HepG2 (cell line): Measurements from ENCODE around the gene KRTAP10-8. TPM values are rescaled to one million over a fixed set of nuclear protein-coding genes. Genes with fewer than 3 reads are reported as not detected.

Source experiments
- ATAC-seq: fragments of 200-7000 bp; cut with Tn5 transposase; 3 replicates; pipeline ENCODE4 v1.9.1; 2020; ENCODE audit warnings: mild to moderate bottlenecking, moderate library complexity
- BruUV-seq: library from RNA; stranded (reverse); fragments of 400-500 nt; replicated peaks from 2 replicates; lab custom pipeline; 2021; lab: Mats Ljungman, UMichigan
- CTCF ChIA-PET: fragments of 300-600 bp; formaldehyde crosslinking; extraction: SDS; loops from one replicate; lab custom pipeline; 2021; ENCODE audit warnings: low total read pairs, inconsistent platforms, low intra/inter-chr PET ratio; lab: Yijun Ruan, JAX
- POLR2A ChIA-PET: fragments of 350-600 bp; sonication (Branson Sonifier 250); formaldehyde crosslinking; loops from one replicate; lab custom pipeline; 2020; ENCODE audit warnings: antibody characterized with exemption, inconsistent platforms; lab: Yijun Ruan, JAX
- DNase-seq: peaks from one replicate; pipeline ENCODE4 v3.0.0-alpha.2; 2015; ENCODE audit warnings: low spot score
- FAIRE-seq: peaks from 3 replicates; lab custom pipeline; 2011; peaks lifted over from hg19 to GRCh38; lab: Jason Lieb, UNC
- H2AFZ ChIP-seq: one replicate; pipeline ENCODE4 v1.6.1; 2011; ENCODE audit warnings: low read length, inconsistent platforms
- H3K27ac ChIP-seq: fragments of 300-600 bp; 3 replicates; pipeline ENCODE4 v1.8.0; 2011; ENCODE audit warnings: mixed run types, mild to moderate bottlenecking, mixed read lengths, low read length, inconsistent platforms; ENCODE audit not compliant: insufficient read depth; ENCODE audit errors: extremely low read length
- H3K27me3 ChIP-seq, 2 experiments: fragments of 200-600 bp in 1 of 2; 2 replicates in 1 of 2; 3 replicates in 1 of 2; pipeline versions ENCODE4 v1.6.0 to v1.8.0; 2011; ENCODE audit warnings: low read length in 2 of 2, mild to moderate bottlenecking in 2 of 2, moderate library complexity in 2 of 2, inconsistent platforms in 1 of 2; ENCODE audit not compliant: insufficient read depth in 2 of 2, control insufficient read depth in 1 of 2
- H3K36me3 ChIP-seq, 2 experiments: fragments of 200-600 bp in 1 of 2; replicated peaks in 1 of 2; 2 replicates in 1 of 2; 3 replicates in 1 of 2; pipeline versions ENCODE4 v1.5.1 to v1.8.0; 2011; ENCODE audit warnings: low read length in 2 of 2, inconsistent platforms in 1 of 2; ENCODE audit not compliant: insufficient read depth in 2 of 2, control insufficient read depth in 1 of 2
- H3K4me1 ChIP-seq: 2 replicates; pipeline ENCODE4 v1.5.1; 2012; ENCODE audit warnings: low read length, inconsistent platforms; ENCODE audit not compliant: insufficient read depth
- H3K4me2 ChIP-seq: 2 replicates; pipeline ENCODE4 v1.6.0; 2011; ENCODE audit warnings: low read depth, low read length, inconsistent platforms
- H3K4me3 ChIP-seq, 3 experiments: fragments of 200-600 bp in 1 of 3; sonication (generic), shearing (Covaris generic) in 1 of 3; replicated peaks in 1 of 3; 2 replicates each; pipeline ENCODE4 v1.5.1; 2011 to 2016; ENCODE audit warnings: low read length in 3 of 3, inconsistent platforms in 2 of 3, low read depth in 2 of 3, mild to moderate bottlenecking in 2 of 3, control low read depth in 1 of 3, mixed read lengths in 1 of 3; ENCODE audit not compliant: insufficient read depth in 1 of 3
- H3K79me2 ChIP-seq: one replicate; pipeline ENCODE4 v1.6.1; 2011; ENCODE audit warnings: low read length, inconsistent platforms; ENCODE audit not compliant: insufficient read depth
- H3K9ac ChIP-seq: 2 replicates; pipeline ENCODE4 v1.6.0; 2011; ENCODE audit warnings: mild to moderate bottlenecking, low read depth, low read length, inconsistent platforms; ENCODE audit not compliant: insufficient read depth
- H3K9me3 ChIP-seq: 2 replicates; pipeline ENCODE4 v1.5.1; 2012; ENCODE audit warnings: mild to moderate bottlenecking, low read length
- H4K20me1 ChIP-seq: 2 replicates; pipeline ENCODE4 v1.6.0; 2011; ENCODE audit warnings: inconsistent platforms, mild to moderate bottlenecking, low read length, moderate library complexity; ENCODE audit not compliant: insufficient read depth
- CREB1 ChIP-seq, 2 experiments: fragments of 450-650 bp in 1 of 2; IDR thresholded peaks; 2 replicates each; pipeline ENCODE4 v1.6.1; 2016 to 2017; ENCODE audit warnings: control low read depth in 1 of 2, mild to moderate bottlenecking in 1 of 2, missing compliant biosample characterization in 1 of 2, missing genetic modification characterization in 1 of 2
- CREBL2 ChIP-seq: sonication (generic); formaldehyde crosslinking; IDR thresholded peaks from 2 replicates; pipeline ENCODE4 v1.8.1; 2023; ENCODE audit warnings: missing genetic modification reagents, mild to moderate bottlenecking, borderline replicate concordance
- MLX ChIP-seq: IDR thresholded peaks from 2 replicates; pipeline ENCODE4 v1.6.1; 2016
- POLR2G ChIP-seq: fragments of 200-400 bp; formaldehyde crosslinking; IDR thresholded peaks from 2 replicates; pipeline ENCODE4 v1.6.1; 2018; ENCODE audit warnings: mild to moderate bottlenecking, low read depth, low read length, moderate library complexity
- ZNF263 ChIP-seq: sonication (generic); formaldehyde crosslinking; IDR thresholded peaks from 2 replicates; pipeline ENCODE4 v1.4.0; 2020; ENCODE audit warnings: missing genetic modification reagents
- WGBS: methylation state at CpG from one replicate; pipeline ENCODE4 v1.1.6; 2017; ENCODE audit warnings: low lambda C conversion rate; 5-methylcytosine and 5-hydroxymethylcytosine counted together
- in situ Hi-C: cut with HindIII; loops from 2 replicates; pipeline ENCODE4 v1.10.0; 2017; ENCODE audit warnings: low pct_unique_long_range_greater_than_20kb; ENCODE audit not compliant: extremely low pct_ligation_motif_present
- intact Hi-C: fragments of 100-400 bp; cut with micrococcal nuclease; formaldehyde crosslinking; loops from one replicate; pipeline ENCODE4 v1.10.0; 2022; ENCODE audit not compliant: unreplicated experiment
- polyA plus RNA-seq, 8 experiments: library from polyadenylated mRNA; depleted of rRNA in 3 of 8; stranded (reverse) in 7 of 8; unstranded in 1 of 8; fragments of >200 nt; fragmentation: Illumina TruSeq in 4 of 8; extraction: Trizol in 4 of 8; gene quantifications; 2 replicates each; pipeline versions ENCODE4 v1.2.1 to v1.2.3, GENCODE V29; 2011 to 2016; ENCODE audit warnings: low read depth in 4 of 8, missing spikeins in 1 of 8, mixed read lengths in 1 of 8; ENCODE audit not compliant: insufficient read depth in 1 of 8
- total RNA-seq, 5 experiments: library from RNA; depleted of rRNA; stranded (reverse); fragments of >200 nt; fragmentation: Illumina TruSeq; extraction: Trizol; gene quantifications; 2 replicates each; pipeline ENCODE4 v1.2.3, GENCODE V29; 2016; ENCODE audit warnings: low read depth in 1 of 5
- TF ChIP-seq, protein P1 (sequence below): sonication (generic); formaldehyde crosslinking; IDR thresholded peaks from 2 replicates; pipeline ENCODE4 v1.5.0; 2020; ENCODE audit warnings: missing genetic modification reagents, mild to moderate bottlenecking, borderline replicate concordance

KRTAP10-8 gene
- total and polyA plus RNA-seq, 2 of the 13 experiments (the other 11 are each of a cell fraction or from before 2014, with no cell fraction given), result not detected

GRCh38 chr21:44614161-44614631 is 2.3 kb downstream of the KRTAP10-8 start:
- no peaks in the 10 kb centered on the region for H4K20me1 ChIP-seq
- H3K27ac ChIP-seq, result no peak overlapping the region
- CTCF ChIA-PET, result no interaction called here
- H3K9me3 ChIP-seq, result peaks cover 23% of the 10 kb centered on the region; the same call in 1 of the 2 replicates
- in situ Hi-C loops, result no loop called here
- DNase-seq, result no peak
- no peaks in the 10 kb centered on the region for H3K4me1 ChIP-seq
- no peaks in the 10 kb centered on the region for H3K79me2 ChIP-seq
- no peak overlapping the region for H3K9ac ChIP-seq
- H2AFZ ChIP-seq, result no peak overlapping the region
- no TSS peak for BruUV-seq
- WGBS, result 29% methylated on average over 11 of the region's 20 CpGs
- no peaks in the 10 kb centered on the region for H3K36me3 ChIP-seq
- no peak for TF ChIP-seq POLR2G
- TF ChIP-seq CREB1 (IDR thresholded peaks at IDR 0.05), result peak; percentile 52
- no peak for TF ChIP-seq CREB1 (CRISPR knock-in tag; IDR thresholded peaks at IDR 0.05)
- TF ChIP-seq, all 625 proteins: peak for 1
- POLR2A ChIA-PET, result no interaction called here
- FAIRE-seq (no peak), ATAC-seq (no peak)
- no peak overlapping the region for H3K4me3 ChIP-seq
- H3K27me3 ChIP-seq, result peaks cover 1 to 28% of the 10 kb centered on the region in 2 experiments; a peak in 3 of 5 replicates
- intact Hi-C loops, result no loop called here
- H3K4me2 ChIP-seq, result no peak overlapping the region

DNA sequence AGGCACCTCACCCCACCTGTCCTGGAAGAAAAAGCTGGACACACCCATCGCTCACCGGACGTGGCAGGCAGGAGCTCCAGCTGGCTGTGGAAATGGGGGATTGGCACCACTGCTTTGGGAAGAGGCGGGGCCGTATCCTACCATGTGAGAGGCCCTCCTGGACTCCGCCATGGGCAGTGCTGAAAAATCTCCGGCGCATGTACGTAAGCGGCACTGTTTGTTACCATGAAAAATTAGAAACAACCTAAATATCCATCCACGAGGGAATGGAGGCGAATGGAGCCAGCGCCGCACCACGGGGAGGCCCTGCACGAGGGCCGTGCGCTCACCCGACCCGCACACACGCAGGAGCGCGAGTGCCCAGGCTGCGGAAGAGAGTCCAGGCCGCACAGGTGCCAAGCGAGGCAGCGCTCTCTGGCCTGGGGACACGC is 3.1 kb downstream of the KRTAP10-8 start:
- H3K79me2 ChIP-seq, result no peaks in the 10 kb centered on the region
- in situ Hi-C loops, result no loop called here
- FAIRE-seq (no peak), DNase-seq (no peak), ATAC-seq (no peak)
- peaks cover 1 to 28% of the 10 kb centered on the region in 2 experiments; a peak in 3 of 5 replicates for H3K27me3 ChIP-seq
- intact Hi-C loops, result no loop called here
- 80% methylated on average over 27 of the region's 28 CpGs for whole genome bisulfite sequencing
- H3K27ac ChIP-seq, result no peak overlapping the region
- no peak overlapping the region for H2AFZ ChIP-seq
- ChIA-PET POLR2A (no interaction called here), CTCF (no interaction called here)
- H3K36me3 ChIP-seq, result no peaks in the 10 kb centered on the region
- H3K9ac ChIP-seq, result no peak overlapping the region
- H4K20me1 ChIP-seq, result no peaks in the 10 kb centered on the region
- H3K4me2 ChIP-seq, result no peak overlapping the region
- H3K4me1 ChIP-seq, result no peaks in the 10 kb centered on the region
- H3K9me3 ChIP-seq, result peaks cover 22% of the 10 kb centered on the region; the same call in 1 of the 2 replicates
- TF ChIP-seq ZNF263 (CRISPR knock-in tag) (no peak), CREBL2 (CRISPR knock-in tag) (no peak), MLX (CRISPR knock-in tag) (no peak)
- TF ChIP-seq, protein P1, sequence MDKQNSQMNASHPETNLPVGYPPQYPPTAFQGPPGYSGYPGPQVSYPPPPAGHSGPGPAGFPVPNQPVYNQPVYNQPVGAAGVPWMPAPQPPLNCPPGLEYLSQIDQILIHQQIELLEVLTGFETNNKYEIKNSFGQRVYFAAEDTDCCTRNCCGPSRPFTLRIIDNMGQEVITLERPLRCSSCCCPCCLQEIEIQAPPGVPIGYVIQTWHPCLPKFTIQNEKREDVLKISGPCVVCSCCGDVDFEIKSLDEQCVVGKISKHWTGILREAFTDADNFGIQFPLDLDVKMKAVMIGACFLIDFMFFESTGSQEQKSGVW, result no peak
- H3K4me3 ChIP-seq, result no peak overlapping the region
- no TSS peak for BruUV-seq
